HFFc6 (cell line): ENCODE data around the gene CAMK1. TPM values are rescaled to one million over a fixed set of nuclear protein-coding genes. Genes with fewer than 3 reads are reported as not detected.

ENCODE experiments used
- DNase-seq: peaks from one replicate; pipeline ENCODE4 v3.0.0-alpha.2; 2018
- H3K27ac Mint-ChIP-seq: 2 replicates; pipeline ENCODE4 v1.8.0; 2020; ENCODE audit warnings: mild to moderate bottlenecking, mixed read lengths
- H3K27me3 Mint-ChIP-seq: 2 replicates; pipeline ENCODE4 v1.8.0; 2021; ENCODE audit warnings: mild to moderate bottlenecking, moderate library complexity, mixed read lengths; ENCODE audit not compliant: insufficient read depth
- H3K36me3 Mint-ChIP-seq: 2 replicates; pipeline ENCODE4 v1.8.0; 2021; ENCODE audit warnings: low read depth, mixed read lengths
- H3K4me1 Mint-ChIP-seq: 2 replicates; pipeline ENCODE4 v1.8.0; 2020; ENCODE audit warnings: low read depth, mixed read lengths
- H3K4me3 Mint-ChIP-seq: 2 replicates; pipeline ENCODE4 v1.8.0; 2020; ENCODE audit warnings: mild to moderate bottlenecking, moderate library complexity, mixed read lengths
- H3K9me3 Mint-ChIP-seq: 2 replicates; pipeline ENCODE4 v1.8.0; 2020; ENCODE audit warnings: mild to moderate bottlenecking, mixed read lengths
- CTCF ChIP-seq: fragments of 200-600 bp; sonication (generic); IDR thresholded peaks from 2 replicates; pipeline ENCODE4 v1.5.0; 2021; ENCODE audit warnings: antibody characterized with exemption, mild to moderate bottlenecking
- long read RNA-seq: library from polyadenylated mRNA; unstranded; transcript quantifications from one replicate; pipeline ENCODE4 v2.0.0, GENCODE V29; 2019
- total RNA-seq, 6 experiments: library from RNA; stranded (reverse); fragmentation: NEBNext Ultra II Directional; extraction: Animal tissue kit (Norgen Biotek cat#: 25700); gene quantifications; 2 replicates in 1 of 6; 3 replicates in 5 of 6; pipeline ENCODE4 v1.2.3, GENCODE V29; 2021

Gene CAMK1
- total RNA-seq, result 10 to 100 TPM; 22.1 to 33.0 (median 28.8) TPM
- long read RNA-seq, transcript CAMK1-201 (12 exons, 1,488 nt), result major isoform, 19 of 25 reads
- long read RNA-seq, partial matches to known transcripts, result 0 of 25 reads
- long read RNA-seq, other reads (novel, unspliced or antisense), result 6 of 25 reads

GRCh38 chr3:9769426-9770275, at the start of gene CAMK1:
Gene CAMK1 (minus strand): TSS chr3:9769947. CDS start chr3:9767749, 2,198 bp downstream.
- H3K4me1 Mint-ChIP-seq, result peaks cover 37% of the 10 kb centered on the region
- H3K27me3 Mint-ChIP-seq, result peaks cover 7% of the 10 kb centered on the region
- DNase-seq, result peak; percentile 56
- H3K27ac Mint-ChIP-seq, result peak within 1 kb of the TSS; percentile 67
- peaks cover 10% of the 10 kb centered on the region; the same call in 1 of the 2 replicates for H3K36me3 Mint-ChIP-seq
- no peaks in the 10 kb centered on the region for H3K9me3 Mint-ChIP-seq
- no peak for TF ChIP-seq CTCF
- peak within 1 kb of the TSS; percentile 87 for H3K4me3 Mint-ChIP-seq

GRCh38 chr3:9818666-9819335, 49.1 kb upstream of the CAMK1 start:
- H3K4me1 Mint-ChIP-seq, result no peaks in the 10 kb centered on the region

GRCh38 chr3:9817436-9817835, 47.7 kb upstream of the CAMK1 start:
- Mint-ChIP-seq H3K9me3 (no peaks in the 10 kb centered on the region), H3K27me3 (no peaks in the 10 kb centered on the region; the same call in 1 of the 2 replicates)

More at GRCh38 chr3:9818666-9819335, 49.1 kb upstream of the CAMK1 start:
- no peak for DNase-seq
- H3K4me3 Mint-ChIP-seq, result no peak overlapping the region
- no peak overlapping the region for H3K27ac Mint-ChIP-seq
- H3K9me3 Mint-ChIP-seq, result no peaks in the 10 kb centered on the region
- no peak for TF ChIP-seq CTCF
- H3K27me3 Mint-ChIP-seq, result no peaks in the 10 kb centered on the region; the same call in 1 of the 2 replicates
- H3K36me3 Mint-ChIP-seq, result no peaks in the 10 kb centered on the region

GRCh38 chr3:9815986-9816385, 46.2 kb upstream of the CAMK1 start:
- Mint-ChIP-seq H3K4me1 (peaks cover 10% of the 10 kb centered on the region), H3K4me3 (no peak overlapping the region), H3K27ac (no peak overlapping the region), H3K27me3 (no peaks in the 10 kb centered on the region; the same call in none of the 2 replicates), H3K36me3 (peaks cover 18% of the 10 kb centered on the region), H3K9me3 (no peaks in the 10 kb centered on the region)
- DNase-seq, result no peak
- no peak for TF ChIP-seq CTCF

More at GRCh38 chr3:9817436-9817835, 47.7 kb upstream of the CAMK1 start:
- Mint-ChIP-seq H3K36me3 (0 out of 2 replicates have a peak, but pooled peaks cover 9% of the 10 kb centered on the region), H3K4me1 (no peaks in the 10 kb centered on the region), H3K27ac (no peak overlapping the region), H3K4me3 (no peak overlapping the region)
- no peak for TF ChIP-seq CTCF
- no peak for DNase-seq

GRCh38 chr3:9812870-9813483, 43.2 kb upstream of the CAMK1 start:
- no peak for TF ChIP-seq CTCF

More at GRCh38 chr3:9812870-9813483, 43.2 kb upstream of the CAMK1 start:
- no peak overlapping the region for H3K4me3 Mint-ChIP-seq
- H3K9me3 Mint-ChIP-seq, result no peaks in the 10 kb centered on the region
- no peaks in the 10 kb centered on the region; the same call in none of the 2 replicates for H3K27me3 Mint-ChIP-seq
- H3K27ac Mint-ChIP-seq, result no peak overlapping the region
- DNase-seq, result no peak
- peaks cover 36% of the 10 kb centered on the region for H3K4me1 Mint-ChIP-seq
- peaks cover 22% of the 10 kb centered on the region for H3K36me3 Mint-ChIP-seq
